ENCODE results near the gene INHA. TPM values are rescaled to one million over a fixed set of nuclear protein-coding genes. Genes with fewer than 3 reads are reported as not detected.

INHA gene
- total RNA-seq, 1 experiment from 2014 or later: 0.31 TPM

DNA sequence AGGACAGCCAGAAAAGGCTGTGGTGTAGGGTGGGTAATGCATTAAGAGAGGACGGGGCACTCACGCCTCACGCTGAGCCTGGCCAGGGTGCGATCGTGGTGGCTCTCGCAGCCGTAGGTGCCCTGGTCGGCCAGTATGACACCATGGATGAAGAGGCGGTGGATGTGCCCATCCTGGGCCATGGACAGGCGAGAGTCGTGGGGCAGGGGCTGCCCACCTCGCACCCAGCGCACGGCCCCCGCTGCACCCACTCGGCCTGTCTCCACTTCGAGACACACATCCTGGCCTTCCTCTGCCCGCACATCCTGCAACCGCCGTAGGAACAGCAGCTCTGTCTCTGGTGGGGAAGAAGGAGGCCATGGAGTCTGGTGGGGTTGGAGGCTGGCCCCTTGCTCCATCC, 16.2 kb upstream of the INHA start:
- H2AK5ac ChIP-seq (ENCODE audit: insufficient read length, low read length): no peak overlapping the region
- Mint-ChIP-seq H3K9me3 (no peaks in the 10 kb centered on the region; a peak in 1 of 5 replicates), H3K27me3 (ENCODE audit: low read depth) (peaks cover 26% of the 10 kb centered on the region), H3K4me3 (no peak overlapping the region), H3K27ac (no peak overlapping the region), H3K4me1 (peaks cover 14 to 24% of the 10 kb centered on the region in 2 experiments), H3K36me3 (ENCODE audit: insufficient read depth in 1 of 3, low read depth in 3 of 3) (peaks cover 14 to 37% (median 37%) of the 10 kb centered on the region in 3 experiments)
- no peaks in the 10 kb centered on the region for H3K79me1 ChIP-seq (ENCODE audit: insufficient read depth, low read depth, low read length, poor library complexity, severe bottlenecking)
- H3K23me2 ChIP-seq (ENCODE audit: insufficient read length, low read depth, low read length, poor library complexity, severe bottlenecking): peaks cover 11% of the 10 kb centered on the region
- no peaks in the 10 kb centered on the region for H4K20me1 ChIP-seq (ENCODE audit: control insufficient read depth, insufficient read depth, insufficient read length)
- H3K4me2 ChIP-seq (ENCODE audit: insufficient read depth, insufficient read length, low read length): no peak overlapping the region
- no peak overlapping the region for H2AFZ ChIP-seq (ENCODE audit: low read length)
- no peaks in the 10 kb centered on the region for H3K79me2 ChIP-seq (ENCODE audit: insufficient read depth, low read length)
- H2BK20ac ChIP-seq (ENCODE audit: low read depth, low read length, poor library complexity, severe bottlenecking): no peak overlapping the region
- no peak overlapping the region for H4K8ac ChIP-seq (replicated peaks; ENCODE audit: insufficient read length, low read depth, low read length)
- no peak overlapping the region for H2BK15ac ChIP-seq (ENCODE audit: low read depth, low read length)
- no peak overlapping the region for H3K23ac ChIP-seq (ENCODE audit: insufficient read length, low read depth, low read length)
- no CpG with 5 or more reads among the region's 20 CpGs for WGBS (ENCODE audit: extremely low coverage, insufficient read length, low lambda C conversion rate)
- H4K5ac ChIP-seq (ENCODE audit: insufficient read length, low read depth, low read length): no peak overlapping the region
- no peaks in the 10 kb centered on the region for H3K9me3 ChIP-seq (ENCODE audit: control insufficient read depth, low read depth, low read length)
- H3T11ph ChIP-seq (ENCODE audit: low read length): no peak overlapping the region
- H2BK12ac ChIP-seq (ENCODE audit: insufficient read length, low read depth, low read length): no peak overlapping the region
- no peak overlapping the region for H2BK5ac ChIP-seq (ENCODE audit: insufficient read length, low read length)
- no peak overlapping the region for H3K9ac ChIP-seq (ENCODE audit: extremely low read depth, insufficient read length, low read length)
- H2BK120ac ChIP-seq (ENCODE audit: low read depth, low read length, poor library complexity, severe bottlenecking): no peak overlapping the region
- TF ChIP-seq, protein P1, sequence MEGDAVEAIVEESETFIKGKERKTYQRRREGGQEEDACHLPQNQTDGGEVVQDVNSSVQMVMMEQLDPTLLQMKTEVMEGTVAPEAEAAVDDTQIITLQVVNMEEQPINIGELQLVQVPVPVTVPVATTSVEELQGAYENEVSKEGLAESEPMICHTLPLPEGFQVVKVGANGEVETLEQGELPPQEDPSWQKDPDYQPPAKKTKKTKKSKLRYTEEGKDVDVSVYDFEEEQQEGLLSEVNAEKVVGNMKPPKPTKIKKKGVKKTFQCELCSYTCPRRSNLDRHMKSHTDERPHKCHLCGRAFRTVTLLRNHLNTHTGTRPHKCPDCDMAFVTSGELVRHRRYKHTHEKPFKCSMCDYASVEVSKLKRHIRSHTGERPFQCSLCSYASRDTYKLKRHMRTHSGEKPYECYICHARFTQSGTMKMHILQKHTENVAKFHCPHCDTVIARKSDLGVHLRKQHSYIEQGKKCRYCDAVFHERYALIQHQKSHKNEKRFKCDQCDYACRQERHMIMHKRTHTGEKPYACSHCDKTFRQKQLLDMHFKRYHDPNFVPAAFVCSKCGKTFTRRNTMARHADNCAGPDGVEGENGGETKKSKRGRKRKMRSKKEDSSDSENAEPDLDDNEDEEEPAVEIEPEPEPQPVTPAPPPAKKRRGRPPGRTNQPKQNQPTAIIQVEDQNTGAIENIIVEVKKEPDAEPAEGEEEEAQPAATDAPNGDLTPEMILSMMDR (conservative IDR thresholded peaks at IDR 0.05): no peak
- H3K18ac ChIP-seq (ENCODE audit: insufficient read length, low read depth, low read length): no peak overlapping the region
- no peak overlapping the region for H3K56ac ChIP-seq (ENCODE audit: insufficient read length, low read depth, low read length)
- DNase-seq: no peak
- H3K27ac ChIP-seq (ENCODE audit: insufficient read length, low read depth, low read length): no peak overlapping the region
- H3K4me1 ChIP-seq (ENCODE audit: insufficient read depth, low read length): peaks cover 10% of the 10 kb centered on the region; the same call in 1 of the 2 replicates
- H3K4ac ChIP-seq (ENCODE audit: low read depth, low read length): no peak overlapping the region
- no peak overlapping the region for H3K14ac ChIP-seq (ENCODE audit: insufficient read depth, low read length)
- H3K27me3 ChIP-seq (ENCODE audit: insufficient read depth, low read length): peaks cover 4% of the 10 kb centered on the region; the same call in 1 of the 2 replicates
- no peak overlapping the region for H4K91ac ChIP-seq (ENCODE audit: insufficient read length, low read depth, low read length)
